GM19324 (cell line): ENCODE results near the gene CACNA1C.
"Not testable (repeated sequence)": the region's sequence is repeated elsewhere in the genome, so short reads cannot be mapped to it uniquely, and the experiment has no call there.

ENCODE experiments used
- ATAC-seq: cut with Tn5 transposase; IDR thresholded peaks from one replicate; pipeline ENCODE4 v1.9.1; 2021; ENCODE audit warnings: mild to moderate bottlenecking, moderate library complexity; ENCODE audit not compliant: unreplicated experiment, low FRiP score

CACNA1C gene

GRCh38 chr12:2733493-2734355 is 680.9 kb downstream of the CACNA1C start:
- no peak for ATAC-seq

GRCh38 chr12:2735432-2735831 is 682.6 kb downstream of the CACNA1C start:
- no peak for ATAC-seq

GRCh38 chr12:2737656-2738241 is 685.0 kb downstream of the CACNA1C start:
- ATAC-seq: no peak

GRCh38 chr12:2739069-2739468 is 686.3 kb downstream of the CACNA1C start:
- ATAC-seq: no peak

- no peak for ATAC-seq
Observed at GRCh38 chr12:2739832-2740641, 687.2 kb downstream of the CACNA1C start.

- ATAC-seq: not testable (repeated sequence)
Observed at GRCh38 chr12:2742037-2742436, 689.2 kb downstream of the CACNA1C start.

- ATAC-seq: no peak
Observed at GRCh38 chr12:2743478-2743877, 690.7 kb downstream of the CACNA1C start.

- no peak for ATAC-seq
Observed at GRCh38 chr12:2745655-2746054, 692.9 kb downstream of the CACNA1C start.
